NCI-H1105 (cell line): ENCODE results near the gene PTGFRN.
"Not testable (repeated sequence)": the region's sequence is repeated elsewhere in the genome, so short reads cannot be mapped to it uniquely, and the experiment has no call there.

Experiments used
- DNase-seq: peaks from one replicate; lab custom pipeline; 2025; lab: John Stamatoyannopoulos, UW

PTGFRN gene

GRCh38 chr1:116971965-116972673, 62.4 kb downstream of the PTGFRN start:
- DNase-seq: no peak

- DNase-seq: no peak
Measured at GRCh38 chr1:116972674-116973030, 62.9 kb downstream of the PTGFRN start.

GRCh38 chr1:116980309-116980708, 70.6 kb downstream of the PTGFRN start:
- not testable (repeated sequence) for DNase-seq

- DNase-seq: no peak
Measured at GRCh38 chr1:116981521-116982037, 71.9 kb downstream of the PTGFRN start.

- no peak for DNase-seq
Measured at GRCh38 chr1:116982319-116983004, 72.7 kb downstream of the PTGFRN start.

- DNase-seq: no peak
Measured at GRCh38 chr1:116983112-116983511, 73.4 kb downstream of the PTGFRN start.

- DNase-seq: no peak
Measured at GRCh38 chr1:116983678-116984077, 74.0 kb downstream of the PTGFRN start.

- no peak for DNase-seq
Measured at GRCh38 chr1:116984406-116985160, 74.9 kb downstream of the PTGFRN start.

- no peak for DNase-seq
Measured at GRCh38 chr1:116986421-116987255, 76.9 kb downstream of the PTGFRN start.

- DNase-seq: no peak
Measured at GRCh38 chr1:116987256-116987555, 77.5 kb downstream of the PTGFRN start.

GRCh38 chr1:116988248-116988647, 78.5 kb downstream of the PTGFRN start:
- no peak for DNase-seq

- DNase-seq: no peak
Measured at GRCh38 chr1:116988908-116989307, 79.2 kb downstream of the PTGFRN start.

GRCh38 chr1:116989835-116990234, 80.1 kb downstream of the PTGFRN start:
- no peak for DNase-seq

GRCh38 chr1:116990612-116991151, 81.0 kb downstream of the PTGFRN start:
- no peak for DNase-seq

- no peak for DNase-seq
Measured at GRCh38 chr1:116991171-116991845, 81.6 kb downstream of the PTGFRN start.

- no peak for DNase-seq
Measured at GRCh38 chr1:116991918-116992317, 82.2 kb downstream of the PTGFRN start.

GRCh38 chr1:116993286-116993685, 83.6 kb downstream of the PTGFRN start:
- no peak for DNase-seq

- DNase-seq: no peak
Measured at GRCh38 chr1:116994411-116994810, 84.7 kb downstream of the PTGFRN start.

GRCh38 chr1:116997066-116997465, 87.3 kb downstream of the PTGFRN start:
- no peak for DNase-seq

GRCh38 chr1:116997636-116998035, 87.9 kb downstream of the PTGFRN start:
- no peak for DNase-seq

- DNase-seq: no peak
Measured at GRCh38 chr1:116999596-116999995, 89.9 kb downstream of the PTGFRN start.
